Skin epidermis (tissue), 12 donors: ENCODE results near the gene CHST11.

Experiments
- H3K27ac ChIP-seq, 21 experiments: fragments of 200-600 bp; sonication (generic) in 11 of 21; one replicate each; pipeline ENCODE4 v1.5.0; 2020; ENCODE audit warnings: mild to moderate bottlenecking in 3 of 21, inconsistent platforms in 2 of 21, moderate library complexity in 2 of 21
- H3K4me3 ChIP-seq, 7 experiments: fragments of 200-600 bp; sonication (generic) in 2 of 7; one replicate each; pipeline ENCODE4 v1.5.0; 2020; ENCODE audit warnings: inconsistent platforms in 2 of 7, mild to moderate bottlenecking in 2 of 7, moderate library complexity in 1 of 7

Gene CHST11

GRCh38 chr12:104456417-104456949, at the start of gene CHST11:
TSS of gene CHST11 (plus strand) at chr12:104456948.
- H3K4me3 ChIP-seq: peak within 1 kb of the TSS; percentile 64 to 95 (median 92)
- H3K27ac ChIP-seq: peak within 1 kb of the TSS; percentile 55 to 96 (median 86)

GRCh38 chr12:104407438-104407837, 49.3 kb upstream of the CHST11 start:
- H3K4me3 ChIP-seq: no peak overlapping the region

GRCh38 chr12:104407922-104408321, 48.8 kb upstream of the CHST11 start:
- Histone ChIP-seq H3K4me3 (no peak overlapping the region), H3K27ac (no peak overlapping the region)

More at GRCh38 chr12:104407438-104407837, 49.3 kb upstream of the CHST11 start:
- H3K27ac ChIP-seq: no peak overlapping the region

- Histone ChIP-seq H3K27ac (no peak overlapping the region), H3K4me3 (no peak overlapping the region)
Measured at GRCh38 chr12:104410326-104410725, 46.4 kb upstream of the CHST11 start.

- Histone ChIP-seq H3K4me3 (no peak overlapping the region), H3K27ac (no peak overlapping the region)
Measured at GRCh38 chr12:104410786-104411185, 46.0 kb upstream of the CHST11 start.

GRCh38 chr12:104411826-104412641, 44.7 kb upstream of the CHST11 start:
- Histone ChIP-seq H3K27ac (no peak overlapping the region), H3K4me3 (no peak overlapping the region)

GRCh38 chr12:104412681-104413080, 44.1 kb upstream of the CHST11 start:
- Histone ChIP-seq H3K27ac (no peak overlapping the region), H3K4me3 (no peak overlapping the region)

GRCh38 chr12:104413330-104413729, 43.4 kb upstream of the CHST11 start:
- no peak overlapping the region for H3K27ac ChIP-seq
- no peak overlapping the region for H3K4me3 ChIP-seq

GRCh38 chr12:104414581-104415341, 42.0 kb upstream of the CHST11 start:
- H3K27ac ChIP-seq: no peak overlapping the region

GRCh38 chr12:104415342-104415980, 41.3 kb upstream of the CHST11 start:
- Histone ChIP-seq H3K4me3 (no peak overlapping the region), H3K27ac (no peak overlapping the region)

More at GRCh38 chr12:104414581-104415341, 42.0 kb upstream of the CHST11 start:
- no peak overlapping the region for H3K4me3 ChIP-seq

- Histone ChIP-seq H3K4me3 (no peak overlapping the region), H3K27ac (no peak overlapping the region)
Measured at GRCh38 chr12:104416136-104416535, 40.6 kb upstream of the CHST11 start.

GRCh38 chr12:104416585-104416984, 40.2 kb upstream of the CHST11 start:
- Histone ChIP-seq H3K27ac (no peak overlapping the region), H3K4me3 (no peak overlapping the region)

- H3K4me3 ChIP-seq: no peak overlapping the region
- no peak overlapping the region for H3K27ac ChIP-seq
Measured at GRCh38 chr12:104419717-104420116, 37.0 kb upstream of the CHST11 start.

- Histone ChIP-seq H3K4me3 (no peak overlapping the region), H3K27ac (no peak overlapping the region)
Measured at GRCh38 chr12:104420868-104421267, 35.9 kb upstream of the CHST11 start.

- Histone ChIP-seq H3K4me3 (no peak overlapping the region), H3K27ac (no peak overlapping the region)
Measured at GRCh38 chr12:104421343-104421742, 35.4 kb upstream of the CHST11 start.

- Histone ChIP-seq H3K4me3 (no peak overlapping the region), H3K27ac (no peak overlapping the region)
Measured at GRCh38 chr12:104422441-104422840, 34.3 kb upstream of the CHST11 start.

- H3K4me3 ChIP-seq: no peak overlapping the region
- no peak overlapping the region for H3K27ac ChIP-seq
Measured at GRCh38 chr12:104423273-104423672, 33.5 kb upstream of the CHST11 start.

- H3K27ac ChIP-seq: no peak overlapping the region
Measured at GRCh38 chr12:104423809-104424208, 32.9 kb upstream of the CHST11 start.

GRCh38 chr12:104424955-104425354, 31.8 kb upstream of the CHST11 start:
- H3K4me3 ChIP-seq: no peak overlapping the region
- no peak overlapping the region for H3K27ac ChIP-seq

More at GRCh38 chr12:104423809-104424208, 32.9 kb upstream of the CHST11 start:
- no peak overlapping the region for H3K4me3 ChIP-seq

- H3K27ac ChIP-seq: no peak overlapping the region
- no peak overlapping the region for H3K4me3 ChIP-seq
Measured at GRCh38 chr12:104425614-104426013, 31.1 kb upstream of the CHST11 start.
